OCI-LY1 (cell line): ENCODE results near the gene ASB6.

Experiments
- CTCF ChIP-seq: fragments of 200-600 bp; sonication (generic), shearing (Covaris generic); IDR thresholded peaks from 2 replicates; pipeline ENCODE4 v1.5.1; 2017; ENCODE audit warnings: mild to moderate bottlenecking, antibody characterized with exemption, low read length, moderate library complexity, mixed read lengths
- EZH2 ChIP-seq: fragments of 200-600 bp; sonication (generic), shearing (Covaris generic); IDR thresholded peaks from 2 replicates; pipeline ENCODE4 v1.8.0; 2017; ENCODE audit warnings: borderline replicate concordance, mixed run types, mild to moderate bottlenecking, antibody characterized with exemption, low read length, moderate library complexity, mixed read lengths

- TF ChIP-seq CTCF (no peak), EZH2 (no peak)
These were observed 56.6 kb downstream of the ASB6 start for GRCh38 chr9:129585352-129585751.
